WERI-Rb-1 (cell line): ENCODE results near the gene RASIP1.

Source experiments
- DNase-seq: peaks from one replicate; pipeline ENCODE4 v3.0.0-alpha.2; 2020
- H3K27ac ChIP-seq: fragments of 250-450 bp; sonication (Bioruptor Pico); 2 replicates; pipeline ENCODE4 v1.5.1; 2020; ENCODE audit warnings: mild to moderate bottlenecking, moderate library complexity
- H3K27me3 ChIP-seq: fragments of 250-450 bp; sonication (Bioruptor Pico); 2 replicates; pipeline ENCODE4 v1.5.1; 2021; ENCODE audit warnings: mild to moderate bottlenecking, low read depth, moderate library complexity; ENCODE audit not compliant: insufficient read depth, severe bottlenecking
- H3K36me3 ChIP-seq: fragments of 250-450 bp; sonication (Bioruptor Pico); 2 replicates; pipeline ENCODE4 v1.5.1; 2020; ENCODE audit warnings: mild to moderate bottlenecking, moderate library complexity
- H3K4me3 ChIP-seq: 2 replicates; pipeline ENCODE4 v1.5.1; 2011; ENCODE audit warnings: low read depth, mild to moderate bottlenecking, control low read depth, low read length
- H3K9me3 ChIP-seq: fragments of 250-450 bp; sonication (Bioruptor Pico); 2 replicates; pipeline ENCODE4 v1.5.1; 2021; ENCODE audit warnings: mild to moderate bottlenecking, moderate library complexity; ENCODE audit not compliant: severe bottlenecking
- CTCF ChIP-seq: IDR thresholded peaks from 2 replicates; pipeline ENCODE4 v1.5.1; 2011; ENCODE audit warnings: low read depth, mild to moderate bottlenecking, control low read depth, inconsistent platforms, low read length

The RASIP1 gene

GRCh38 chr19:48674921-48675824 is 65.2 kb downstream of the RASIP1 start:
- no peaks in the 10 kb centered on the region for H3K36me3 ChIP-seq
- H3K27me3 ChIP-seq = no peaks in the 10 kb centered on the region
- no peak overlapping the region for H3K4me3 ChIP-seq
- DNase-seq = peak; percentile 89
- peak; percentile 75 for TF ChIP-seq CTCF
- no peaks in the 10 kb centered on the region for H3K9me3 ChIP-seq
- no peak overlapping the region for H3K27ac ChIP-seq

DNA sequence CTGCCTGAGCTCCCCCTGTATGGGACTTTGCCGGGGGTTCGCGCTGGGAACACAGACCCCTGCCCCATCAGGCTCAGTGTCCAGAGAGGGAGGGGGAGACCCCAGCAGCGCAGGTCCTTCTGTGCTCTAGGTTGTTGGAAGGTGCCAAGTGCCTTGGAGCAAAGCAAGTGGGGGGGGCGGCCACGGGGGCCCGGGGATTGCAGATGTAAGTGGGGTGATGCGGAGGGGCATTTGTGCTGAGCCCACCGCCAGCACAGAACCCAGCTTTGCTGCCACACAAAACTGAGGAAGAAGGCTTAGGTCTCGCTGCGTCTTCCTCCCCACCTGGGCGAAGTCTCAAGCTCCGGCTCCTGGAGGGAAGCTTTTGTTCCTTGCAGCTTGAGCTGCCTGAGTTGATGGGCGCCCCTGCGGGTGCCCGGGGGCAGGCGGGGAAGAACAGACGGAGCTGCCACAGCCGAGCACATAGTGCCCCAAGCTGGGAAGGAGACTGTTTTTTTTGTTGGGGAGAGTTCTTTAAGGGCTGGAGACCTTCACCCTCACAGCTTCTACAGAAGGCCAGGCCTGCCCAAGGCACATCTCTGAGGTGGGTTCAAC is 66.1 kb downstream of the RASIP1 start:
- Histone ChIP-seq H3K9me3 (no peaks in the 10 kb centered on the region), H3K4me3 (no peak overlapping the region), H3K27me3 (no peaks in the 10 kb centered on the region), H3K36me3 (no peaks in the 10 kb centered on the region), H3K27ac (no peak overlapping the region)
- TF ChIP-seq CTCF = no peak
- DNase-seq = no peak

DNA sequence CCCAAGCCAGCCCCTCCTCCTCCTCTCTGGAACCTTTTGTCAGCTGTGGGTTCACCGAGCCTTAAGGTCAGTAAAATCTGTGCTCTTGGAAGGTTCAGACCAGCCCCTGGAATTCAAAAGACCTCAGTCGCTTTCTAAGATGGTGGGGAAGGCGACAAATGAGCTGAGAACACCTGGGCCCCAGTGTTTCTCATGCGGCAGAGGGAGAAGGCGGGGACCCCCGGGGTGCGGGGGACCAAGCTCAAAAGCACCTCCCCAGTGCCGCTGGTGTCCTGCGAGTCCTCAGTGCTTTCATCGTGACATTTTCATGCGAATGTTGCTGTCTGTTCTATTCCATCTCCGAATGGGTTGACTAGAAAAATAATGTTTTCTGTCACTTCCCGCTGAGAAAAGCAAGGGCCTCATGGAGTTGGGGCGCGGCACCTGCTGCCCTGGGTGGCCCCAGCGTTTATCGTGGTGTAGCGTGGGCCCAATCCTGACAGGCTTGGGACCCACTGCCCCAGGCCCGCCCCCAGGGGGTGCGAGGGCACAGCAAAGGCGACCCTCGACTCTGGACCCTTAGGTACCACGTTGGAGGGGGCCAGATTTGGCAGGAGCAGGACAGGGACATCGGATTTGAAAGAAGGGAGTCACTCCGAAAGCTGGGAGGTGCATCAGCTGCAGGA is 66.8 kb downstream of the RASIP1 start:
- Histone ChIP-seq H3K27ac (no peak overlapping the region), H3K9me3 (no peaks in the 10 kb centered on the region), H3K4me3 (no peak overlapping the region), H3K27me3 (no peaks in the 10 kb centered on the region), H3K36me3 (no peaks in the 10 kb centered on the region)
- no peak for DNase-seq
- no peak for TF ChIP-seq CTCF

GRCh38 chr19:48672994-48673393 is 67.4 kb downstream of the RASIP1 start, which contains the start of gene NTN5:
Gene NTN5 (minus strand): TSS chr19:48673017. CDS start chr19:48670986, 2,031 bp downstream.
- H3K27me3 ChIP-seq = no peaks in the 10 kb centered on the region
- H3K4me3 ChIP-seq = no peak within 1 kb of the TSS
- H3K9me3 ChIP-seq = no peaks in the 10 kb centered on the region
- H3K36me3 ChIP-seq = no peaks in the 10 kb centered on the region
- no peak for DNase-seq
- no peak within 1 kb of the TSS for H3K27ac ChIP-seq
- TF ChIP-seq CTCF = no peak

GRCh38 chr19:48671446-48671995 is 68.9 kb downstream of the RASIP1 start:
- H3K4me3 ChIP-seq = no peak overlapping the region
- TF ChIP-seq CTCF = no peak

More at GRCh38 chr19:48671446-48671995, 68.9 kb downstream of the RASIP1 start:
- Histone ChIP-seq H3K27ac (peak overlapping the region; percentile 50), H3K36me3 (no peaks in the 10 kb centered on the region), H3K9me3 (no peaks in the 10 kb centered on the region), H3K27me3 (no peaks in the 10 kb centered on the region)
- DNase-seq = no peak
